HG03103 (cell line): Measurements from ENCODE around the gene FAAP20.

Experiments
- ATAC-seq: cut with Tn5 transposase; IDR thresholded peaks from one replicate; pipeline ENCODE4 v1.9.1; 2021; ENCODE audit warnings: low read depth; ENCODE audit not compliant: unreplicated experiment

The FAAP20 gene

GRCh38 chr1:2212532-2213491 is 18.2 kb upstream of the FAAP20 start:
- ATAC-seq = no peak

GRCh38 chr1:2212274-2212531 is 17.6 kb upstream of the FAAP20 start:
- no peak for ATAC-seq

- ATAC-seq = no peak
These were observed 16.2 kb upstream of the FAAP20 start for GRCh38 chr1:2210786-2211185.

- no peak for ATAC-seq
These were observed 15.6 kb upstream of the FAAP20 start for GRCh38 chr1:2210084-2210653.

GRCh38 chr1:2209400-2210083 is 15.0 kb upstream of the FAAP20 start:
- no peak for ATAC-seq

GRCh38 chr1:2208309-2209239 is 14.0 kb upstream of the FAAP20 start:
- no peak for ATAC-seq

- ATAC-seq = no peak
These were observed 12.4 kb upstream of the FAAP20 start for GRCh38 chr1:2206813-2207487.

GRCh38 chr1:2205191-2205952 is 10.8 kb upstream of the FAAP20 start:
- peak; percentile 67 for ATAC-seq

GRCh38 chr1:2204415-2205190 is 10.0 kb upstream of the FAAP20 start:
- ATAC-seq = peak; percentile 32

- ATAC-seq = no peak
These were observed 9.3 kb upstream of the FAAP20 start for GRCh38 chr1:2203671-2204414.

GRCh38 chr1:2202843-2203601 is 8.4 kb upstream of the FAAP20 start:
- no peak for ATAC-seq

- no peak for ATAC-seq
These were observed 7.5 kb upstream of the FAAP20 start for GRCh38 chr1:2202008-2202575.

- no peak for ATAC-seq
These were observed 6.5 kb upstream of the FAAP20 start for GRCh38 chr1:2201062-2201461.

- ATAC-seq = no peak
These were observed 5.9 kb upstream of the FAAP20 start for GRCh38 chr1:2200308-2200943.

- ATAC-seq = peak; percentile 38
These were observed 4.7 kb upstream of the FAAP20 start for GRCh38 chr1:2199042-2199810.

GRCh38 chr1:2198571-2198970 is 4.0 kb upstream of the FAAP20 start:
- ATAC-seq = no peak
